ENCODE measurements around the gene CADM1. TPM values are rescaled to one million over a fixed set of nuclear protein-coding genes. Genes with fewer than 3 reads are reported as not detected.
A peak's percentile ranks its signal among the peaks of the same experiment; 100 is the strongest.

Gene CADM1
- total and polyA plus RNA-seq, 10 of the 15 experiments (the other 5 are each of a cell fraction or from before 2014, with no cell fraction given), result 0.03 to 0.48 (median 0.15) TPM; not detected in 3

GRCh38 chr11:115523727-115524399 is 19.6 kb upstream of the CADM1 start (continued):
- TF ChIP-seq, protein P1, sequence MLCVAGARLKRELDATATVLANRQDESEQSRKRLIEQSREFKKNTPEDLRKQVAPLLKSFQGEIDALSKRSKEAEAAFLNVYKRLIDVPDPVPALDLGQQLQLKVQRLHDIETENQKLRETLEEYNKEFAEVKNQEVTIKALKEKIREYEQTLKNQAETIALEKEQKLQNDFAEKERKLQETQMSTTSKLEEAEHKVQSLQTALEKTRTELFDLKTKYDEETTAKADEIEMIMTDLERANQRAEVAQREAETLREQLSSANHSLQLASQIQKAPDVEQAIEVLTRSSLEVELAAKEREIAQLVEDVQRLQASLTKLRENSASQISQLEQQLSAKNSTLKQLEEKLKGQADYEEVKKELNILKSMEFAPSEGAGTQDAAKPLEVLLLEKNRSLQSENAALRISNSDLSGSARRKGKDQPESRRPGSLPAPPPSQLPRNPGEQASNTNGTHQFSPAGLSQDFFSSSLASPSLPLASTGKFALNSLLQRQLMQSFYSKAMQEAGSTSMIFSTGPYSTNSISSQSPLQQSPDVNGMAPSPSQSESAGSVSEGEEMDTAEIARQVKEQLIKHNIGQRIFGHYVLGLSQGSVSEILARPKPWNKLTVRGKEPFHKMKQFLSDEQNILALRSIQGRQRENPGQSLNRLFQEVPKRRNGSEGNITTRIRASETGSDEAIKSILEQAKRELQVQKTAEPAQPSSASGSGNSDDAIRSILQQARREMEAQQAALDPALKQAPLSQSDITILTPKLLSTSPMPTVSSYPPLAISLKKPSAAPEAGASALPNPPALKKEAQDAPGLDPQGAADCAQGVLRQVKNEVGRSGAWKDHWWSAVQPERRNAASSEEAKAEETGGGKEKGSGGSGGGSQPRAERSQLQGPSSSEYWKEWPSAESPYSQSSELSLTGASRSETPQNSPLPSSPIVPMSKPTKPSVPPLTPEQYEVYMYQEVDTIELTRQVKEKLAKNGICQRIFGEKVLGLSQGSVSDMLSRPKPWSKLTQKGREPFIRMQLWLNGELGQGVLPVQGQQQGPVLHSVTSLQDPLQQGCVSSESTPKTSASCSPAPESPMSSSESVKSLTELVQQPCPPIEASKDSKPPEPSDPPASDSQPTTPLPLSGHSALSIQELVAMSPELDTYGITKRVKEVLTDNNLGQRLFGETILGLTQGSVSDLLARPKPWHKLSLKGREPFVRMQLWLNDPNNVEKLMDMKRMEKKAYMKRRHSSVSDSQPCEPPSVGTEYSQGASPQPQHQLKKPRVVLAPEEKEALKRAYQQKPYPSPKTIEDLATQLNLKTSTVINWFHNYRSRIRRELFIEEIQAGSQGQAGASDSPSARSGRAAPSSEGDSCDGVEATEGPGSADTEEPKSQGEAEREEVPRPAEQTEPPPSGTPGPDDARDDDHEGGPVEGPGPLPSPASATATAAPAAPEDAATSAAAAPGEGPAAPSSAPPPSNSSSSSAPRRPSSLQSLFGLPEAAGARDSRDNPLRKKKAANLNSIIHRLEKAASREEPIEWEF (IDR thresholded peaks at IDR 0.05; ENCODE audit: insufficient replicate concordance, low read depth, low read length), result no peak

DNA sequence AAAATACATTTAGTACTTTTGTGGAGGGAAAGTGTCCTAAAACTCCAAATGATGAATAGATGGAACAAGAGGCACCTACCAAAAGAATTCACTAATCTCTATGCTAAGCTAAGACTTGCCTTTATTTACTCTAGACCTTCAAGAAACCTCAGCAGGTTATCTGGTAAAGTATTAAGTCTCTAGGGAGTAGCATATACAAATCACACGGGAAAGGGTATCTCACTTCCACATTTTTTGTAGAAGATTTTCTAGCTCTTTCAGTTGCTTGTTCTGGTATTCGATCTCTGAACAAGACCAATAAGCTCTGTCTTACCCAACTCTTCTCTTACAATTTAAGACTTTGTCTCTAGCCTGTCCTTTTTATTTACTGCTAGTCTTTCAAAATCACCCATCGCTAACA is 18.1 kb upstream of the CADM1 start:
- H2AFZ ChIP-seq (ENCODE audit: control insufficient read depth, low read depth, low read length), result no peak overlapping the region
- intact Hi-C loops (cut with micrococcal nuclease; ENCODE audit: unreplicated experiment) (loop anchor here (10.0 kb wide), 1 partner anchor 752 kb away; no protein-coding TSS in a partner anchor), in situ Hi-C loops (cut with MboI) (no loop called here)
- TF ChIP-seq ZSCAN29 (IDR thresholded peaks at IDR 0.05), result no peak
- no peak for TF ChIP-seq CBFB (IDR thresholded peaks at IDR 0.05; ENCODE audit: low read depth)
- peak; percentile 58; the same call in 1 of the 2 replicates for TF ChIP-seq SPI1 (IDR thresholded peaks at IDR 0.05; ENCODE audit: borderline replicate concordance, insufficient read depth, low read depth, low read length)
- 0 out of 2 replicates have a peak, but pooled peaks have one; percentile 25 for TF ChIP-seq STAT3 (IDR thresholded peaks at IDR 0.05; ENCODE audit: low read depth, low read length)
- TF ChIP-seq ESRRA (IDR thresholded peaks at IDR 0.05; ENCODE audit: low read length), result no peak
- TF ChIP-seq CREB1 (IDR thresholded peaks at IDR 0.05; ENCODE audit: low read depth), result no peak
- TF ChIP-seq HDAC6 (IDR thresholded peaks at IDR 0.05; ENCODE audit: unreplicated experiment), result no peak
- TF ChIP-seq, protein P2, sequence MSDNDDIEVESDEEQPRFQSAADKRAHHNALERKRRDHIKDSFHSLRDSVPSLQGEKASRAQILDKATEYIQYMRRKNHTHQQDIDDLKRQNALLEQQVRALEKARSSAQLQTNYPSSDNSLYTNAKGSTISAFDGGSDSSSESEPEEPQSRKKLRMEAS (IDR thresholded peaks at IDR 0.05; ENCODE audit: low read depth, low read length), result no peak
- no peak for TF ChIP-seq BCL3 (IDR thresholded peaks at IDR 0.05; ENCODE audit: borderline replicate concordance, insufficient read depth, low read depth, low read length, poor library complexity, severe bottlenecking)
- TF ChIP-seq MEF2B (IDR thresholded peaks at IDR 0.05; ENCODE audit: partially characterized antibody, poor library complexity, severe bottlenecking), result peak; percentile 70
- TF ChIP-seq EP300 (IDR thresholded peaks at IDR 0.05; ENCODE audit: borderline replicate concordance in 1 of 2, control insufficient read depth in 1 of 2, low read depth in 2 of 2, low read length in 2 of 2), result no peak
- TF ChIP-seq IKZF1 (conservative IDR thresholded peaks at IDR 0.05), result no peak
- TF ChIP-seq EGR1 (IDR thresholded peaks at IDR 0.05; ENCODE audit: borderline replicate concordance in 1 of 2, low read depth in 2 of 2, low read length in 2 of 2), result no peak
- H3K79me2 ChIP-seq (ENCODE audit: control insufficient read depth, insufficient read depth, low read length), result no peaks in the 10 kb centered on the region
- no peak overlapping the region for H3K9ac ChIP-seq (ENCODE audit: control insufficient read depth, insufficient read depth, low read length)
- no peaks in the 10 kb centered on the region for H3K9me3 ChIP-seq (replicated peaks; ENCODE audit: control insufficient read depth, insufficient read depth, low read length)
- CTCF ChIA-PET, result interaction anchor here (0.6 to 0.8 kb wide), 3 partner anchors 8 to 22 kb away, joined by 3 to 4 read pairs (median 3); no protein-coding TSS in a partner anchor
- SMC1A ChIA-PET (ENCODE audit: uncharacterized antibody, unreplicated experiment), result interaction anchor here (1.1 to 1.3 kb wide), 2 partner anchors 14 to 51 kb away, joined by 3 to 5 read pairs; no protein-coding TSS in a partner anchor
- H3K4me2 ChIP-seq (ENCODE audit: control insufficient read depth, insufficient read depth), result no peak overlapping the region
- no peaks in the 10 kb centered on the region for H4K20me1 ChIP-seq (ENCODE audit: control insufficient read depth, insufficient read depth)
- no peak overlapping the region for H3K27ac ChIP-seq (ENCODE audit: control insufficient read depth, insufficient read depth)
- no peaks in the 10 kb centered on the region for H3K4me1 ChIP-seq (ENCODE audit: control insufficient read depth, insufficient read depth, low read length)
- POLR2A ChIA-PET, result no interaction called here
- H3K27me3 ChIP-seq (replicated peaks in 1 of 2; ENCODE audit: control insufficient read depth in 2 of 2, insufficient read depth in 2 of 2, low read length in 1 of 2), result peaks cover 0 to 2% of the 10 kb centered on the region in 2 experiments; a peak in 3 of 4 replicates
- no peaks in the 10 kb centered on the region for H3K36me3 ChIP-seq (ENCODE audit: control insufficient read depth in 2 of 2, insufficient read depth in 2 of 2, low read length in 1 of 2)
- H3K4me3 ChIP-seq, result no peak overlapping the region
- ATAC-seq (peak; percentile 44; the same call in 2 of the 3 replicates), FAIRE-seq (peak; percentile 77), DNase-seq (ENCODE audit: low read depth, low spot score) (peak; percentile 27)
- RAD21 ChIA-PET (ENCODE audit: unreplicated experiment), result interaction anchor here (0.8 to 1.4 kb wide), 2 partner anchors 8 to 15 kb away, joined by 3 read pairs; no protein-coding TSS in a partner anchor
- WGBS (ENCODE audit: insufficient coverage, insufficient replicate concordance, low lambda C conversion rate, missing lambda C conversion rate), result 32% methylated on average over 3 of the region's 3 CpGs
- BruUV-seq (replicated peaks), result no TSS peak
